Activated naive CD8-positive, alpha-beta T cell (primary cell): ENCODE data around the gene CD28.

ENCODE experiments used
- H3K27ac Mint-ChIP-seq: one replicate; pipeline ENCODE4 v1.8.0; 2021; ENCODE audit warnings: mixed read lengths
- H3K27me3 Mint-ChIP-seq: one replicate; pipeline ENCODE4 v1.8.0; 2021; ENCODE audit warnings: mixed read lengths
- H3K36me3 Mint-ChIP-seq: one replicate; pipeline ENCODE4 v1.8.0; 2021; ENCODE audit warnings: mixed read lengths
- H3K4me1 Mint-ChIP-seq: one replicate; pipeline ENCODE4 v1.8.0; 2021; ENCODE audit warnings: low read depth, mixed read lengths
- H3K4me3 Mint-ChIP-seq: one replicate; pipeline ENCODE4 v1.8.0; 2021; ENCODE audit warnings: mild to moderate bottlenecking, mixed read lengths
- H3K9me3 Mint-ChIP-seq: one replicate; pipeline ENCODE4 v1.8.0; 2021; ENCODE audit warnings: low read depth, mixed read lengths

The CD28 gene

GRCh38 chr2:203715744-203716143, 9.3 kb downstream of the CD28 start:
- H3K36me3 Mint-ChIP-seq, result peaks cover 44% of the 10 kb centered on the region
- H3K9me3 Mint-ChIP-seq, result peaks cover 8% of the 10 kb centered on the region
- peak overlapping the region; percentile 40 for H3K4me3 Mint-ChIP-seq
- no peaks in the 10 kb centered on the region for H3K27me3 Mint-ChIP-seq
- peak overlapping the region; percentile 93 for H3K27ac Mint-ChIP-seq
- peaks cover 99% of the 10 kb centered on the region for H3K4me1 Mint-ChIP-seq

DNA sequence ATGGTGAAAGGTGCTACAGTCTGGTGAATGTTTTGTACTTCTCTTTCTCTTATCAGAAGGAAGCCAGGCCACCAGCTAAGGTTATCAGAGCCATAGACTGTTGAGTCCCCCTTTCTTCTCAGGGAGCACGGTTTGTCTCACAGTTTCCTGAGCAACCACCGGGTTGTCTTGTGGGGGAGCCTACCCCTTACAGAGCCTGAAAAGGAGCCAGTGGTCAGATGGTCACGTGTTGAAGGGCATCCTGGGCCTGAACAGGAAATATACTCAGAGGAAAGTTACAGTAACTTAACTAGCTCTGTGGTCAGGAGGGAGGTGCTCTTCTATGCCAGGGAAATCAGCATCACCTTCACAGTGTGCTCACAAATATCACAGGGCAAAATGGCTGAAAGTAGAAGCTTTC, 11.6 kb downstream of the CD28 start:
- Mint-ChIP-seq H3K27ac (peak overlapping the region; percentile 93), H3K9me3 (peaks cover 13% of the 10 kb centered on the region), H3K4me3 (peak overlapping the region; percentile 68), H3K27me3 (no peaks in the 10 kb centered on the region), H3K36me3 (peaks cover 48% of the 10 kb centered on the region), H3K4me1 (peaks cover 99% of the 10 kb centered on the region)

- peak overlapping the region; percentile 68 for H3K4me3 Mint-ChIP-seq
- peak overlapping the region; percentile 93 for H3K27ac Mint-ChIP-seq
- H3K27me3 Mint-ChIP-seq, result no peaks in the 10 kb centered on the region
- H3K36me3 Mint-ChIP-seq, result peaks cover 52% of the 10 kb centered on the region
- peaks cover 94% of the 10 kb centered on the region for H3K4me1 Mint-ChIP-seq
- peaks cover 17% of the 10 kb centered on the region for H3K9me3 Mint-ChIP-seq
Measured at GRCh38 chr2:203719456-203720410, 13.3 kb downstream of the CD28 start.

DNA sequence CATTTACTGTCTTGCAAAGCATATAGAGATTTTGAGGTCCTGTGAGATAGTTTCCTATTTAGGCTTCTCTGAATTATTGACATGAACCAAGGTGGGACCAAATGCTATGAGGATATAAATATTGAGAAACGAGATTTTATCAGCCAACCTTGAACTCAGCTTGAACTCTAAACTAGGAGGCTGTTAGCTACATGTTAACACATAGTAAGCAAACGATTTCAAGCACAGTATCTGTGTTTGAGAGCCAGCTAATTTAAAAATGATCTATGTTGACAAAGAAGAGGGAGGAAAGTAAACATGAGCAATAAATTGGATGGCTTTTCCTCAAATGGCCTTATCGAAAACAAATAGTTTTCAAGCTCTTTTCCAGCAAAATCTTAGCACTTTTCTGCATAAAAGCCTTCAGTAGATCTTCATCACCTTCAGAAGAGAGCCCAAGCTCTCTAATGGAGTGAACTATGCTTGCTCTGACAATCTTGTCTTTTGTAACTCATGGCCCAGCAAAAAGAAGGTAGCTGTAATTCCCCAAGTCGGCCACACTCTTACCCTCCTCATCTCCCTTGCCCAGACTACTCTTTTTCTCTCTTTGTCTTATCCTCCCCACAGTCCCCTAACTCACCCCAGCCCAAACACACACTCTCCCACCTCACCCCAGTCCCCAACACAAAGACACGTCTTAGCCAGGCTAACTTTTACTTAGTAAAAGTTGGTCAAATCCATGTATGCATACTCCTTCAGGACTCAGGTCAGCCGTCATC, 14.7 kb downstream of the CD28 start:
- Mint-ChIP-seq H3K36me3 (peaks cover 46% of the 10 kb centered on the region), H3K27ac (peak overlapping the region; percentile 93)

GRCh38 chr2:203721781-203722300, 15.4 kb downstream of the CD28 start:
- Mint-ChIP-seq H3K36me3 (peaks cover 48% of the 10 kb centered on the region), H3K9me3 (peaks cover 17% of the 10 kb centered on the region), H3K27me3 (no peaks in the 10 kb centered on the region), H3K27ac (peak overlapping the region; percentile 93), H3K4me3 (peak overlapping the region; percentile 54), H3K4me1 (peaks cover 89% of the 10 kb centered on the region)

More for the DNA sequence above, 14.7 kb downstream of the CD28 start:
- peaks cover 17% of the 10 kb centered on the region for H3K9me3 Mint-ChIP-seq
- peak overlapping the region; percentile 54 for H3K4me3 Mint-ChIP-seq
- peaks cover 89% of the 10 kb centered on the region for H3K4me1 Mint-ChIP-seq
- H3K27me3 Mint-ChIP-seq, result no peaks in the 10 kb centered on the region

- Mint-ChIP-seq H3K9me3 (peaks cover 14% of the 10 kb centered on the region), H3K36me3 (peaks cover 50% of the 10 kb centered on the region), H3K4me1 (peaks cover 88% of the 10 kb centered on the region), H3K27ac (peak overlapping the region; percentile 93), H3K27me3 (no peaks in the 10 kb centered on the region), H3K4me3 (peak overlapping the region; percentile 54)
Measured at GRCh38 chr2:203722411-203722810, 16.0 kb downstream of the CD28 start.

DNA sequence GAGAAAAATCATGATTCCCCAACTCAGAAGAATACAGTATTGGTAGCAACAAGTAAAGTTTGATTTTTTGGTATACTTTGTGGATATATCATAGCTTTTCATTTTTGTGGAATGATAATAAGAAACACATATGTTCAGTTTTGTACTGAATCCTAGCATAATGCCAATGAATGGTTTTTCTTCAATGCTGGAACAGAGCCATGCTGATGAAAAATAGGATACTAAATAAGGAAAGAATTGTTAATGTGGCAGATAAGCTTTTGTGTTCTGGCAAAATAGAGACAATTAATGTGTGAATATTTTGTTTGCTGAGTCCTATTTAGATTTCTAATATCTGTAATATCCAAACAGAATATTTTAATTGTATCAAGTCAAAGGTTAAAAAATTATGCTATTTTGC, 21.9 kb downstream of the CD28 start:
- Mint-ChIP-seq H3K4me3 (peak overlapping the region; percentile 23), H3K4me1 (peaks cover 81% of the 10 kb centered on the region), H3K27ac (peak overlapping the region; percentile 72), H3K36me3 (peaks cover 47% of the 10 kb centered on the region), H3K9me3 (peaks cover 4% of the 10 kb centered on the region), H3K27me3 (no peaks in the 10 kb centered on the region)

- H3K4me1 Mint-ChIP-seq, result peaks cover 88% of the 10 kb centered on the region
- peak overlapping the region; percentile 71 for H3K4me3 Mint-ChIP-seq
- peak overlapping the region; percentile 99 for H3K27ac Mint-ChIP-seq
- H3K9me3 Mint-ChIP-seq, result no peaks in the 10 kb centered on the region
- H3K27me3 Mint-ChIP-seq, result no peaks in the 10 kb centered on the region
- H3K36me3 Mint-ChIP-seq, result peaks cover 57% of the 10 kb centered on the region
Measured at GRCh38 chr2:203730076-203730729, 23.8 kb downstream of the CD28 start.

- H3K4me1 Mint-ChIP-seq, result peaks cover 90% of the 10 kb centered on the region
- H3K4me3 Mint-ChIP-seq, result peak overlapping the region; percentile 75
- peaks cover 58% of the 10 kb centered on the region for H3K36me3 Mint-ChIP-seq
- H3K27ac Mint-ChIP-seq, result peak overlapping the region; percentile 99
- H3K27me3 Mint-ChIP-seq, result no peaks in the 10 kb centered on the region
- H3K9me3 Mint-ChIP-seq, result no peaks in the 10 kb centered on the region
Measured at GRCh38 chr2:203730883-203731282, 24.4 kb downstream of the CD28 start.

DNA sequence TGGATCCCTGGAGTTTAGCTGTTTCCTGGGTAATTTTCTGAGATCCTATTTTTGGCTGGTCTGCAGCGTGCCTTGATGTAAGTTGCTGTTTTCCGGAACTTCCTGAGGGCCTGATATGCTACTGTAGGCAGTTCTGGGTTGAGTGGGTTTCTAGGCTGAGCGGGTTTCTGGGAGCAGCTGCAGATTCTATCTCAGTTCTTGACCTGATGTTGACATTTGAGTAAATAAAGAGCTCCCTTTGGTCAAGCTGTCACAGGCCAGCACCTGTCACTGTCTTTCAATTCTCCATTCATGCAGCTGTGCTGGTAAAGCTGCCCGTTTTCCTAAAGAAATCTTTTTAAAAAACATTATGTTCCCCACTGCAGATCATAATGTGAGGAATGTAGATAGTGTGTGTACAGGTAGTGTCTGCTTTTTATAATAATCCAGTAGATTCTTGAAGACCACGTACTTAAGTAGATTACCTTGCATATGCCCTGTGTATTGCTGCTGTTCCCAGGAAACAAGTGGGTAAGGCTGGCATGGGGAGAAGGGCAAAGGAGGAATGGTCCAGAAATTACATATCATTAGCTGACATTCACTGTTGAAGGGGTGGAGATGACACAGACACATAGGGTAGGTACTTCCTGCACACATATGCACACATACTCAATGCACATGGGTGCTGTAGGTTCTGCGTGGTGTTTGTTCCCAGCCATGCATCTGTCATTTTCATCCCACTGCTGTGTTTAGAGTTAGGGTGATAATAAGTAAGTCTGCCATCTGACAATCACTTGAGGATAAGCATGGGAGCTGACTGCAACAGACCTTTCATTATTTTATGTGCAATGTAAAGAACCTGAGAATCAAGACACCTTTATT, 25.9 kb downstream of the CD28 start:
- Mint-ChIP-seq H3K36me3 (peaks cover 54% of the 10 kb centered on the region), H3K4me1 (peaks cover 90% of the 10 kb centered on the region), H3K4me3 (peak overlapping the region; percentile 75), H3K9me3 (no peaks in the 10 kb centered on the region), H3K27ac (peak overlapping the region; percentile 99), H3K27me3 (no peaks in the 10 kb centered on the region)

DNA sequence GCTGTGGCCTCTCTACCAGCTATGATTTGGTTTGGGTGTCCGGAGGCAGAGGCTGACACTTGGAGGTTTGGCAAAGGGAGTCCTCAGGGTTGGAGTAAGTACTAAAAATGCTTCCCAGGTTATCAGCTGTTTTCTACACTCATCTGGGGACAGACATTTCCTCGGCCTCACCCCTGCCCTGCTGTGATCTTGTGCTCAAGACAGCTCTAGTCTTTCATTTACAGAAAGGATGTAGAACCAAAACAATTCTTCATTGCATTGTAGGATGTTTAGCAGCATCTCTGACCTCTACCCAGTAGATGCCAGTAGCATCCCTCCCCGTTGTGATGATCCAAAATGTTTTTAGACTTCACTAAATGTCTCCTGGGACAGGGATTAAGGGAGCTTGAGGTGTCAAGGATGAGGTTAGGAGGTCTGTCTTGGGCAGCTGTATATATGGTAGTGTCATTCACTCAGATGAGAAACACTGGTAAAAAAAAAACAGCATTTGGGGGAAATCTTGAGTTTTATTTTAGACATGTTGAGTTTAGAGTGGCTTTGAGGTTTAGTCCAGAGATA, 26.6 kb downstream of the CD28 start:
- H3K27me3 Mint-ChIP-seq, result no peaks in the 10 kb centered on the region
- H3K4me3 Mint-ChIP-seq, result peak overlapping the region; percentile 75
- peaks cover 58% of the 10 kb centered on the region for H3K36me3 Mint-ChIP-seq
- H3K27ac Mint-ChIP-seq, result peak overlapping the region; percentile 99
- peaks cover 94% of the 10 kb centered on the region for H3K4me1 Mint-ChIP-seq
- no peaks in the 10 kb centered on the region for H3K9me3 Mint-ChIP-seq

DNA sequence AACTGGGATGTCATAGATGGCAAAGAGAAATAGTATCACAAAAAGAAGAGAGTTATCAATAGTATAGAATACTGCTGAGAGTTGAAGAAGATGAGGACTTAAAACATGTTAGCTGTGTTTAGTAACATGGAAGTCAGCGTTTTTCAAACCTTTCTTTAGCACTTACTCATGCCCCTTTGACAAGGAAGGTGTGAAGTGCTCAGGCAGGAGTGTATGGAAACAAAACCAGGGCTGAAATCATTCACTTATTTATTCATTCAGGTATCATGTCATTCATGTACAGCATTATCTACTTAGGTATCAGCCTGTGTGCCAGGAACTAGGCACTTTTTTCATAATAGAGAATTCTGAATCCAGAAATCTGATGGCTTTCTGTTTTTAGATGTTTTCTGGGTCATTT, 27.2 kb downstream of the CD28 start:
- peak overlapping the region; percentile 99 for H3K27ac Mint-ChIP-seq
- H3K9me3 Mint-ChIP-seq, result no peaks in the 10 kb centered on the region
- H3K36me3 Mint-ChIP-seq, result peaks cover 56% of the 10 kb centered on the region
- peak overlapping the region; percentile 75 for H3K4me3 Mint-ChIP-seq
- no peaks in the 10 kb centered on the region for H3K27me3 Mint-ChIP-seq
- H3K4me1 Mint-ChIP-seq, result peaks cover 98% of the 10 kb centered on the region

DNA sequence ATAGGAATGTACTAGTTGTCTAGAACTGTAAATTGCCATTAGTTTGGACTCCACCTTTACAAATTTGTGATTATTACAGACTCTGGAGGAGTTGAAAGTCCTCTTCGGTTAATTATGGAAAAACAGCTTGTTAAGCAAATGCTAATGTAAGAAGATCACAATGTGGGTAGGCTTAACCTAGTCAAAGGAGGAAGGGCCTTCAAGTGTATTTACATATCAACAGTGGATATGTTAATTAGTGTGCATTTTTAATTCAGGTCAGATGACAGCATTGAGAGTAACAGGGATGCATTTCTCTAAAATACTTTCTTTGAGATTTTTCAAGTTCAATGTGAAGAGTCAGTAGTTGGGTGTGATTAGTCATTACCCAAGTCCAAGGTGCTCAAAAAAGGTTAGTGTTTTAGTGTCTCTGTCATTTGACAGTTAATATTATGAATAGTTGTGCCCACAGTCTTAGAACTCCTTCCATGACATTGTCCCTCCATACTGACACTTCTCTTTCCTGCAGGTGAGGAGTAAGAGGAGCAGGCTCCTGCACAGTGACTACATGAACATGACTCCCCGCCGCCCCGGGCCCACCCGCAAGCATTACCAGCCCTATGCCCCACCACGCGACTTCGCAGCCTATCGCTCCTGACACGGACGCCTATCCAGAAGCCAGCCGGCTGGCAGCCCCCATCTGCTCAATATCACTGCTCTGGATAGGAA, 28.0 kb downstream of the CD28 start:
- Mint-ChIP-seq H3K9me3 (no peaks in the 10 kb centered on the region), H3K4me1 (peaks cover 99% of the 10 kb centered on the region), H3K4me3 (peak overlapping the region; percentile 60), H3K36me3 (peaks cover 56% of the 10 kb centered on the region), H3K27me3 (no peaks in the 10 kb centered on the region), H3K27ac (peak overlapping the region; percentile 99)
